Mammary epithelial cell (primary cell): ENCODE results near the gene COBL.

Source experiments
- EZH2 ChIP-seq: IDR thresholded peaks from 2 replicates; pipeline ENCODE4 v1.6.1; 2012; ENCODE audit warnings: low read length, inconsistent platforms, borderline replicate concordance
- TF ChIP-seq, protein P1 (sequence below), 2 donors: IDR thresholded peaks in 1 of 2; conservative IDR thresholded peaks in 1 of 2; 2 replicates each; pipeline ENCODE4 v1.5.1; 2011 to 2012; ENCODE audit warnings: inconsistent platforms in 2 of 2, low read length in 2 of 2, mild to moderate bottlenecking in 2 of 2, control low read depth in 1 of 2, low read depth in 1 of 2; ENCODE audit not compliant: insufficient read depth in 1 of 2; ENCODE audit errors: extremely low read depth in 1 of 2

- TF ChIP-seq, protein P1, sequence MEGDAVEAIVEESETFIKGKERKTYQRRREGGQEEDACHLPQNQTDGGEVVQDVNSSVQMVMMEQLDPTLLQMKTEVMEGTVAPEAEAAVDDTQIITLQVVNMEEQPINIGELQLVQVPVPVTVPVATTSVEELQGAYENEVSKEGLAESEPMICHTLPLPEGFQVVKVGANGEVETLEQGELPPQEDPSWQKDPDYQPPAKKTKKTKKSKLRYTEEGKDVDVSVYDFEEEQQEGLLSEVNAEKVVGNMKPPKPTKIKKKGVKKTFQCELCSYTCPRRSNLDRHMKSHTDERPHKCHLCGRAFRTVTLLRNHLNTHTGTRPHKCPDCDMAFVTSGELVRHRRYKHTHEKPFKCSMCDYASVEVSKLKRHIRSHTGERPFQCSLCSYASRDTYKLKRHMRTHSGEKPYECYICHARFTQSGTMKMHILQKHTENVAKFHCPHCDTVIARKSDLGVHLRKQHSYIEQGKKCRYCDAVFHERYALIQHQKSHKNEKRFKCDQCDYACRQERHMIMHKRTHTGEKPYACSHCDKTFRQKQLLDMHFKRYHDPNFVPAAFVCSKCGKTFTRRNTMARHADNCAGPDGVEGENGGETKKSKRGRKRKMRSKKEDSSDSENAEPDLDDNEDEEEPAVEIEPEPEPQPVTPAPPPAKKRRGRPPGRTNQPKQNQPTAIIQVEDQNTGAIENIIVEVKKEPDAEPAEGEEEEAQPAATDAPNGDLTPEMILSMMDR (conservative IDR thresholded peaks at IDR 0.05 in 1 of 2, IDR thresholded peaks at IDR 0.05 in 1 of 2; ENCODE audit: extremely low read depth in 1 of 2, insufficient read depth in 1 of 2, low read depth in 1 of 2, low read length in 2 of 2) = no peak
- no peak for TF ChIP-seq EZH2
Observed at GRCh38 chr7:51084121-51084520, 232.5 kb downstream of the COBL start.
